ENCODE measurements around the gene SSC5D.

SSC5D gene

GRCh38 chr19:55536951-55537740 is 48.9 kb downstream of the SSC5D start, which contains the start of gene SBK2:
Gene SBK2, minus strand, starts transcription at chr19:55537133. Its CDS starts 839 bp downstream, at chr19:55536294.
- DNase-seq (ENCODE audit: low read depth in 2 of 2), result no peak

- no peak for DNase-seq (ENCODE audit: low read depth in 2 of 2)
Measured at GRCh38 chr19:55537741-55538111, 49.5 kb downstream of the SSC5D start.

- no peak for DNase-seq (ENCODE audit: low read depth in 2 of 2)
Measured at GRCh38 chr19:55538132-55538531, 49.9 kb downstream of the SSC5D start.

GRCh38 chr19:55539090-55539984 is 51.1 kb downstream of the SSC5D start:
- DNase-seq (ENCODE audit: low read depth in 2 of 2), result no peak

DNA sequence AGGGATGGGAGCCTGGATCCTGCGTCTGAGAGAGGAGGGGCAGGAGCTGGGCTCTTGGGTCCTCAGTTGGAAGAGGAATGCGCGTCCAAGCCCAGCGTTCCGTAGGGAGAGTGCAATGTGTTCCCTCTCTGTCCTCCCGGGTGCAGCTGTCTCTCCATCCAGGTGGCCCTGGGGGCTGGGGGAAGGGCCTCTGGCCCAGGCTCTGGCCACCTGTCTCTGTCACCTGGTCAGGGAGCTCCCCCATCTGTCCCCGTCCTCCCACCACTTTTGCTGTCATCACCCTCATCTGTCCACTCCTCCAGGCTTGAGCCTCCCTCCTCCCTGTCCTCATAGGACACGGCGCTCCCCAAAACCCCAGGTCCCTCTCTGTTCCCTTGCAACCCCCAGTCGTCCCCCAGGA is 52.4 kb downstream of the SSC5D start:
- no peak for DNase-seq (ENCODE audit: low read depth in 2 of 2)

GRCh38 chr19:55541091-55541490 is 52.9 kb downstream of the SSC5D start:
- no peak for DNase-seq (ENCODE audit: low read depth in 2 of 2)

DNA sequence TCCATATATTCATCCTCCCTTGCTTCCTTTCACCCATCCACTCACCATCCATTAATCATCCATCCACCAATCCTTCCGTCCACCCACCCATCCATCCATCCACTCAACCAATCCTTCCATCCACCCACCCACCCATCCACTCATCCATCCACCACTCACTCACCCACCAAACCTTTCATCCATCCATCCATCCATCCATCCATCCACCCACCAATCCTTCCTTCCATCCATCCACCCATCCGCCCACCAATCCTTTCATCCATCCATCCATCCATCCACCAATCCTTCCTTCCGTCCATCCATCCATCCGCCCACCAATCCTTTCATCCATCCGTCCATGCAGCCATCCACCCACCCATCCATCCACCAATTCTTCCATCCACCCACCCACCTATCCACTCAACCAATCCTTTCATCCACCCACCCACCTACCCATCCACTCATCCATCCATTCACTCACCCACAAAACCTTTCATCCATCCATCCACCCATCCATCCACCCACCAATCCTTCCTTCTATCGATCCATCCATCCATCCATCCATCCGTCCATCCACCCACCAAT is 54.1 kb downstream of the SSC5D start:
- no peak for DNase-seq (ENCODE audit: low read depth in 2 of 2)

GRCh38 chr19:55543567-55543966 is 55.3 kb downstream of the SSC5D start:
- DNase-seq (ENCODE audit: low read depth in 2 of 2), result no peak

GRCh38 chr19:55544014-55544413 is 55.8 kb downstream of the SSC5D start:
- no peak for DNase-seq (ENCODE audit: low read depth in 2 of 2)

DNA sequence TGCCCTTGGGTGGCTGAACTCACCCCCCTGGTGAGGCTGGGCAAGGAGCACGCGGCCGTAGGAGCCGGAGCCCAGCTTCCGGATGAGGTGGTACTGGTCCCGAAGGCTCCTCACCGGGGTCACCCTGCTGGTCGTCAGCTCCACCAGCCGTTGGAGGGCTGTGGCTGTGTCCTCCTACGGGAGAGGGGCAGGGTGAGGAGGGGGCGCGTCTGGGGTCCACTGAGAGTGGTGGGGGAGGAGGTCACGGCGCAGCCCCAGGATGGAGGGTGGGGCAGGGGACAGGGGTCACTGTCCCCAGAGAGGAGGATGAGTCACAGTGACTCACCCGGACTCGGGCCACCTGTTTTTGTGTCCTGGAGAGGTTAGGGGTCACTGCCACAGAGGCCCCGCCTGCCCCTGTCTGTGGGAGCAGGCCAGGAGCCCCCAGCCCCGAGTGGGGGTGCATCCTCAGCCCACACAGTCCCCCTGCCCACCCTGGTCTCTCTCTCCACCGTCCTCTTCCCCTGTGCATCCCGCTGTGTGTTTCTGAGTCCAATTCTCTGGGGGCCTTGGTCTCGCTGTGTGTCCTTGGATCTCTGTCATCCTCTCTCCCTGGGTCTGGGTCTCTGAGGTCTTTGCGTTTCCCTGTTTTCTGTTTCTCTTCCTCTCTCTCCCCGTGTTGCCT is 56.7 kb downstream of the SSC5D start:
- DNase-seq (ENCODE audit: low read depth in 2 of 2), result no peak

- no peak for DNase-seq (ENCODE audit: low read depth in 2 of 2)
Measured at GRCh38 chr19:55545443-55545842, 57.2 kb downstream of the SSC5D start, which contains the start of gene SBK3. Gene SBK3, minus strand, starts transcription at chr19:55545543. Its CDS starts 0 bp downstream, at chr19:55545543.

GRCh38 chr19:55546011-55546410 is 57.8 kb downstream of the SSC5D start:
- no peak for DNase-seq (ENCODE audit: low read depth in 2 of 2)

- no peak for DNase-seq (ENCODE audit: low read depth in 2 of 2)
Measured at GRCh38 chr19:55546822-55547614, 58.8 kb downstream of the SSC5D start.

GRCh38 chr19:55549500-55550320 is 61.5 kb downstream of the SSC5D start:
- DNase-seq (ENCODE audit: low read depth in 2 of 2), result no peak

DNA sequence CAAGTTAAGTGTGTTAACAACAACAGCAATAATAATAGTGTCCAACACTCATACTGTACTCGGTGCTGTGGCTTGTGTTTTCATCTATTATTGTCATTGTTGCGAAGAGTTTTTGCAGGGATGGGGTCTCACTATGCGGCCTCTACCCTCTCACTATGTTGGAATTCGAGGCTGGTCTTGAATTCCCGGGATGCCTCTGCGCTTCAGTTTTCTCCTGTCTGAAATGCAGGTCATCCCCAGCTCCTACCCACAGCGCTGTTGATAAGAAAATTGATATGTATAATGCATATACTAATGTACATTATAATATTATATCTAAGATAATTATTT is 62.0 kb downstream of the SSC5D start:
- no peak for DNase-seq (ENCODE audit: low read depth in 2 of 2)

DNA sequence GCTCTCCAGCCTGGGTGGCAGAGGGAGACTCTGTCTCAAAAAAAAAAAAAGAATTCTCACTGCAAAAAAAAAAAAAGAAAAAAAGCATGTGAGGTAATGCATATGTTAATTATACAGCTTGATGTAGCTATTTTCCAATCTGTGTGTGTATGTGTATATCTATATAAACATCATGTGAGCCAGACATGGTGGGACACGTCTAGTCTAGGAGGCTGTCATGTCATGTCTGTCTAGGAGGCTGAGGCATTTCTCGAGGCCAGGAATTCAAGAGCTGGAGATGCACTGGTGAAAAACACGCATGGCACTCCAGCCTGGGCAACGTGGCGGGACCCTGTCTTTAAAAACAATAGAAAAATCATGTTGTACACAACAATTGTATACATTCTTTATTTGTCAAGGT is 64.0 kb downstream of the SSC5D start:
- DNase-seq (ENCODE audit: low read depth in 2 of 2), result no peak

DNA sequence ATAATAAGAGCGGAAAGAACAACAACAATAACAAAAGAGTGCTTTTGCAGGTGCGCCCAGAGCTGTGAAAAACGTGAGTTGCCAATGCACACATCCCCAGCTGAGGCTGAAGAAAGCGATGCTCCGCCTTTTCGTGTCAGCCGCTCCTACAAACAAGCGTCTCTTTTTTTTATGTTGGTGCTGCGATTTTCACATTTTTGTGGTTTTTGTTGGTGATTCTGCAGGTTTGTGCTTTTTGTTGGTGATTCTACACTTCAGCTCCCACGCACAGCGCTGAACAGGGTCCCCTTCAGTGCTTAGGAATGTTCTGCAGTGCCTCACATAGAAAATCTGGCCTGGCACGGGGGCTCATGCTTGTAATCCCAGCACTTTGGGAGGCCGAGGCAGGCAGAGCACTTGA is 64.4 kb downstream of the SSC5D start:
- DNase-seq (ENCODE audit: low read depth in 2 of 2), result no peak

- no peak for DNase-seq (ENCODE audit: low read depth in 2 of 2)
Measured at GRCh38 chr19:55553217-55554182, 65.3 kb downstream of the SSC5D start.

GRCh38 chr19:55554302-55554701 is 66.1 kb downstream of the SSC5D start:
- no peak for DNase-seq (ENCODE audit: low read depth in 2 of 2)

Data from stimulated activated CD8-positive, alpha-beta memory T cell treated with anti-CD3 and anti-CD28 coated beads, Interleukin-15, amount 100 ng/mL, for 4 hours (primary cell).